ENCODE measurements around the gene SOBP. TPM values are rescaled to one million over a fixed set of nuclear protein-coding genes. Genes with fewer than 3 reads are reported as not detected.

SOBP gene
- total and polyA plus RNA-seq, 7 donors: 5.7 to 27.6 (median 19.5) TPM

DNA sequence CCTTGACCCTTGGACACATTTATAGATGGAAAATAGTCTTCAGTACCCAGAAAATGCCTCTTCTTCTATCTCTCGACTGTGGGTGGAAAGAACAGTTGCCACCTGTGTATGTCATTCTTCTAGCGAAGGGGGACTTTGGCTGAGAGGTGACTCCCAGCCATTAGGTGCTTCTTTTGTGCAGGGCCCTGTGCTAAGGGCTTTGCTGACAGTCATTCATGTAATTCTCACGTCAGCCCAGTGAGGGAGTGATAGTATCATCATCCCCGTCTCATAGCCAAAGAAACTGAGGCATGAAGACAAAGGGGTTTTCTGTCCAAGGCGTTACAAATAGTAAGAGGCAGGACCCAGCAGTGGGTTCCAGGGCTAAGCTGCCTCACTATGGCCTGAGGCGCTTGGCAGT lies 173.4 kb downstream of the SOBP start:
- H3K4me3 ChIP-seq: no peak overlapping the region
- 52 to 69% (median 60%) methylated on average over 6 of the region's 6 CpGs for WGBS, 3 donors
- peaks cover 85% of the 10 kb centered on the region for H3K4me1 ChIP-seq
- no peaks in the 10 kb centered on the region for H3K36me3 ChIP-seq (ENCODE audit: insufficient read depth in 1 of 2, low read depth in 1 of 2)
- DNase-seq: no peak
- no peaks in the 10 kb centered on the region for H3K9me3 ChIP-seq
- TF ChIP-seq, protein P1, sequence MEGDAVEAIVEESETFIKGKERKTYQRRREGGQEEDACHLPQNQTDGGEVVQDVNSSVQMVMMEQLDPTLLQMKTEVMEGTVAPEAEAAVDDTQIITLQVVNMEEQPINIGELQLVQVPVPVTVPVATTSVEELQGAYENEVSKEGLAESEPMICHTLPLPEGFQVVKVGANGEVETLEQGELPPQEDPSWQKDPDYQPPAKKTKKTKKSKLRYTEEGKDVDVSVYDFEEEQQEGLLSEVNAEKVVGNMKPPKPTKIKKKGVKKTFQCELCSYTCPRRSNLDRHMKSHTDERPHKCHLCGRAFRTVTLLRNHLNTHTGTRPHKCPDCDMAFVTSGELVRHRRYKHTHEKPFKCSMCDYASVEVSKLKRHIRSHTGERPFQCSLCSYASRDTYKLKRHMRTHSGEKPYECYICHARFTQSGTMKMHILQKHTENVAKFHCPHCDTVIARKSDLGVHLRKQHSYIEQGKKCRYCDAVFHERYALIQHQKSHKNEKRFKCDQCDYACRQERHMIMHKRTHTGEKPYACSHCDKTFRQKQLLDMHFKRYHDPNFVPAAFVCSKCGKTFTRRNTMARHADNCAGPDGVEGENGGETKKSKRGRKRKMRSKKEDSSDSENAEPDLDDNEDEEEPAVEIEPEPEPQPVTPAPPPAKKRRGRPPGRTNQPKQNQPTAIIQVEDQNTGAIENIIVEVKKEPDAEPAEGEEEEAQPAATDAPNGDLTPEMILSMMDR (IDR thresholded peaks at IDR 0.05): no peak
- H3K27ac ChIP-seq: no peak overlapping the region
- intact Hi-C loops (cut with DNase I): loop anchor here in 1 of 2 donors (5.0 kb wide), 2 partner anchors 126 to 171 kb away; partner anchors contain the start of gene SOBP
- ATAC-seq: no peak
- H3K27me3 ChIP-seq (ENCODE audit: insufficient read depth in 3 of 3, low read length in 2 of 3): no peaks in the 10 kb centered on the region

DNA sequence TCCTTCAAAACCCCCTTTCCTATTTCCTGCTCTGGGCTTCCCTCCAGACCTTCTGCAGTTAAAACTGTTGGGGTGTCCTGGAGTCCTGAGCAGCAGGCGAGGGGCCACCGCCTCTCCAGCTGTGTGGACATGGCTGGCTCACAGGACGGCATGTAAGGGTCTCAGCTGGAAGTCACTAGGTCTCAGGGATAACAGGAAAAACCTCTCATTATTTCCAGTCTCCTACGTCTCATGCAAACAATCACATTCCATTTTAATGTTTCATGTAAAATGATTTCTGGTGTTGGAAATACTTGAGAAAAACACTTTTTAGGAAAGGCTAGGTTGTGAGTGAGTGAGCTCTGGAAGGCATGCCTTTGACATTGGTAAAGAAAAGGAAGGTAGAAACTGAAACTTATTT lies 175.5 kb downstream of the SOBP start:
- no peaks in the 10 kb centered on the region for H3K36me3 ChIP-seq (ENCODE audit: insufficient read depth in 1 of 2, low read depth in 1 of 2)
- no peak for ATAC-seq
- intact Hi-C loops (cut with DNase I): no loop called here
- H3K27ac ChIP-seq: peak overlapping the region; percentile 82
- no peaks in the 10 kb centered on the region for H3K27me3 ChIP-seq (ENCODE audit: insufficient read depth in 3 of 3, low read length in 2 of 3)
- TF ChIP-seq, protein P1 (IDR thresholded peaks at IDR 0.05): no peak
- no peaks in the 10 kb centered on the region for H3K9me3 ChIP-seq
- no peak overlapping the region for H3K4me3 ChIP-seq
- 63 to 67% (median 64%) methylated on average over 4 of the region's 4 CpGs for WGBS, 3 donors
- H3K4me1 ChIP-seq: peaks cover 67% of the 10 kb centered on the region
- no peak for DNase-seq

- peak; percentile 52 to 81 (median 62) for ATAC-seq
- Histone ChIP-seq H3K27ac (peak overlapping the region; percentile 82), H3K4me3 (peak overlapping the region; percentile 37), H3K9me3 (no peaks in the 10 kb centered on the region), H3K4me1 (peaks cover 67% of the 10 kb centered on the region), H3K36me3 (ENCODE audit: insufficient read depth in 1 of 2, low read depth in 1 of 2) (no peaks in the 10 kb centered on the region), H3K27me3 (ENCODE audit: insufficient read depth in 3 of 3, low read length in 2 of 3) (no peaks in the 10 kb centered on the region)
- intact Hi-C loops (cut with DNase I): no loop called here
- TF ChIP-seq, protein P1 (IDR thresholded peaks at IDR 0.05): no peak
- DNase-seq: peak in 1 of 2 donors; percentile 54
- WGBS, 3 donors: 21 to 34% (median 27%) methylated on average over 15 of the region's 15 CpGs
Measured at GRCh38 chr6:107666084-107666980, 176.4 kb downstream of the SOBP start.

DNA sequence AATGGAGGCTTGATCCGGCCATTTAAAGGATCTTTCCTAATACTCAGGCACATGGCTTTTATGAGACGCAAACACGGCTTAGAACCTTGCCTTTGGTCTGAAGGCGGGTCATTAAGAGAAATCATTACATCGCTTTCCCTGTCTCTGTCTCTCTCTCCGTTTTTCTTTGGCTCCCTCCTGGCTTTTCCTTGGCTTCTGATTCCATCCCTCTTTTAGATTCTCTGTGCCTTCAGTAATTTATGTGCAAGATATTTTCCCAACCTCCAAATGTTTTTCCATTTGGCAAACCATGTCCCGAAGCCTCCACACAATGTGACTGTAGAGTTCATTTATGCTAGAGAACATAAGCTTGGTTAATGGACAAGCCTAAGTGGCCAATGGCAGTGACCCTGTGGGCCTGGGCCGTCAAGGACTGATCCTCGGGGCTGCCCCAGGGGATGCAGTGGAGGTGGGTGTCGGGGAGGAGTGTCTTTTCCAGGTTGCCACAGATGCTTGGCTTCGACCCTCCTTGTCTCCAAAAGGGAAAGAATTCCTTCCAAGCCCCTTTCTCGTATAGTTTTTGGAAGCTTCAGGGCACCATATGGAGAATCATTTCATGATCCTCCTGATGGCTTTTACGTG lies 177.2 kb downstream of the SOBP start:
- WGBS, 3 donors: 67 to 83% (median 68%) methylated on average over 13 of the region's 13 CpGs
- intact Hi-C loops (cut with DNase I): no loop called here

More for the DNA sequence above, 177.2 kb downstream of the SOBP start:
- ATAC-seq (peak in 1 of 4 donors; percentile 10), DNase-seq (no peak)
- H3K4me3 ChIP-seq: peak overlapping the region; percentile 37
- H3K27me3 ChIP-seq (ENCODE audit: insufficient read depth in 3 of 3, low read length in 2 of 3): no peaks in the 10 kb centered on the region
- H3K27ac ChIP-seq: peak overlapping the region; percentile 82
- TF ChIP-seq, protein P1 (IDR thresholded peaks at IDR 0.05): no peak
- H3K36me3 ChIP-seq (ENCODE audit: insufficient read depth in 1 of 2, low read depth in 1 of 2): no peaks in the 10 kb centered on the region
- no peaks in the 10 kb centered on the region for H3K9me3 ChIP-seq
- H3K4me1 ChIP-seq: peaks cover 64% of the 10 kb centered on the region
